ENCODE data around the gene MAP2K5.

DNA sequence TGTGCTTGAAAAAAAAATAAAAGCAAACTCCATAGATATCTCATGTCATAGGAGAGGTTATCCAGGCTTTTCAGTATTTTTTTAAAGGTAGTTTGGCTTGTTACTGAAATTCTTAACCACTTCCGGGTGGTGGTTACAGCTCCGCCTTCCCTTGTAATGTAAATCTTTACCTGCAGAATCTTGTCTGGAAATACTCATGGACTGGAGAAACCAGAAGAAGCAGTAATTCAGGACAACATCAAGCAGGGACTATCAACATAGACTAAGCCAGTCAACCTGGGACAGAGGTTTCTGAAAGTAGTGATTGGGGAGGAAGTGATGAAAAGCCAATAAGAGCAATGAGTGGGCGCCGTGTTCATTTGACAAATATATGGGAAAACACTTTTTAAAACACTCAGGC, 203.9 kb downstream of the MAP2K5 start:
- TF ChIP-seq TEAD4 (CRISPR knock-in tag; IDR thresholded peaks at IDR 0.05) (no peak), FOXK1 (CRISPR knock-in tag; IDR thresholded peaks at IDR 0.05) (no peak), CREB1 (CRISPR knock-in tag; IDR thresholded peaks at IDR 0.05) (no peak), NFE2L1 (CRISPR knock-in tag; IDR thresholded peaks at IDR 0.05) (no peak), RORB (CRISPR knock-in tag; IDR thresholded peaks at IDR 0.05) (no peak), ELF4 (CRISPR knock-in tag; IDR thresholded peaks at IDR 0.05; ENCODE audit: low read depth) (no peak)
- TF ChIP-seq, protein P1, sequence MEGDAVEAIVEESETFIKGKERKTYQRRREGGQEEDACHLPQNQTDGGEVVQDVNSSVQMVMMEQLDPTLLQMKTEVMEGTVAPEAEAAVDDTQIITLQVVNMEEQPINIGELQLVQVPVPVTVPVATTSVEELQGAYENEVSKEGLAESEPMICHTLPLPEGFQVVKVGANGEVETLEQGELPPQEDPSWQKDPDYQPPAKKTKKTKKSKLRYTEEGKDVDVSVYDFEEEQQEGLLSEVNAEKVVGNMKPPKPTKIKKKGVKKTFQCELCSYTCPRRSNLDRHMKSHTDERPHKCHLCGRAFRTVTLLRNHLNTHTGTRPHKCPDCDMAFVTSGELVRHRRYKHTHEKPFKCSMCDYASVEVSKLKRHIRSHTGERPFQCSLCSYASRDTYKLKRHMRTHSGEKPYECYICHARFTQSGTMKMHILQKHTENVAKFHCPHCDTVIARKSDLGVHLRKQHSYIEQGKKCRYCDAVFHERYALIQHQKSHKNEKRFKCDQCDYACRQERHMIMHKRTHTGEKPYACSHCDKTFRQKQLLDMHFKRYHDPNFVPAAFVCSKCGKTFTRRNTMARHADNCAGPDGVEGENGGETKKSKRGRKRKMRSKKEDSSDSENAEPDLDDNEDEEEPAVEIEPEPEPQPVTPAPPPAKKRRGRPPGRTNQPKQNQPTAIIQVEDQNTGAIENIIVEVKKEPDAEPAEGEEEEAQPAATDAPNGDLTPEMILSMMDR (IDR thresholded peaks at IDR 0.05), result no peak
- TF ChIP-seq, protein P2, sequence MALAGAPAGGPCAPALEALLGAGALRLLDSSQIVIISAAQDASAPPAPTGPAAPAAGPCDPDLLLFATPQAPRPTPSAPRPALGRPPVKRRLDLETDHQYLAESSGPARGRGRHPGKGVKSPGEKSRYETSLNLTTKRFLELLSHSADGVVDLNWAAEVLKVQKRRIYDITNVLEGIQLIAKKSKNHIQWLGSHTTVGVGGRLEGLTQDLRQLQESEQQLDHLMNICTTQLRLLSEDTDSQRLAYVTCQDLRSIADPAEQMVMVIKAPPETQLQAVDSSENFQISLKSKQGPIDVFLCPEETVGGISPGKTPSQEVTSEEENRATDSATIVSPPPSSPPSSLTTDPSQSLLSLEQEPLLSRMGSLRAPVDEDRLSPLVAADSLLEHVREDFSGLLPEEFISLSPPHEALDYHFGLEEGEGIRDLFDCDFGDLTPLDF (CRISPR knock-in tag; IDR thresholded peaks at IDR 0.05), result no peak
- TF ChIP-seq, protein P3, sequence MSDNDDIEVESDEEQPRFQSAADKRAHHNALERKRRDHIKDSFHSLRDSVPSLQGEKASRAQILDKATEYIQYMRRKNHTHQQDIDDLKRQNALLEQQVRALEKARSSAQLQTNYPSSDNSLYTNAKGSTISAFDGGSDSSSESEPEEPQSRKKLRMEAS (CRISPR knock-in tag; IDR thresholded peaks at IDR 0.05), result no peak

All from WTC11 (cell line).